Measurements from ENCODE around the gene RABGEF1.
"Not testable (repeated sequence)": the region's sequence is repeated elsewhere in the genome, so short reads cannot be mapped to it uniquely, and the experiment has no call there.

The RABGEF1 gene

GRCh38 chr7:66740302-66740979 is at the start of gene RABGEF1:
Gene RABGEF1, plus strand, starts transcription at chr7:66740733. Its CDS starts 31,167 bp downstream, at chr7:66771900.
- no peak for FAIRE-seq

- FAIRE-seq, result no peak
These were observed 47.2 kb upstream of the RABGEF1 start for GRCh38 chr7:66693331-66693730.

GRCh38 chr7:66694286-66694685 is 46.2 kb upstream of the RABGEF1 start:
- FAIRE-seq, result no peak

- not testable (repeated sequence) for FAIRE-seq
These were observed 45.1 kb upstream of the RABGEF1 start for GRCh38 chr7:66695417-66695816.

DNA sequence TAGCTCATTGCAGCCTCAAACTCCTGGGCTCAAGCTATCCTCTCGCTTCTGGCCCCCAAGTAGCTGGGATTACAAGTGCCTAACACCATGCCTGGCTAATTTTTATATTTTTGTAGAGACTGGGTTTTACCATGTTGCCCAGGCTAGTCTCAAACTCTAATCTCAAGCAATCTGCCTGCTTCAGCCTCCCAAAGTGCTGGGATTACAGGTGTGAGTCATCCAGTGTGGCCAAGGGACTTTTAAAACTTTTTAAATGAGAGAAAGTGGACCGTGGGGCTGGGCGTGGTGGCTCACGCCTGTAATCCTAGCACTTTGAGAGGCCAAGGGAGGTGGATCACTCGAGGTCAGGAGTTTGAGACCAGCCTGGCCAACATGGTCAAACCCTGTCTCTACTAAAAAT is 44.4 kb upstream of the RABGEF1 start:
- not testable (repeated sequence) for FAIRE-seq

DNA sequence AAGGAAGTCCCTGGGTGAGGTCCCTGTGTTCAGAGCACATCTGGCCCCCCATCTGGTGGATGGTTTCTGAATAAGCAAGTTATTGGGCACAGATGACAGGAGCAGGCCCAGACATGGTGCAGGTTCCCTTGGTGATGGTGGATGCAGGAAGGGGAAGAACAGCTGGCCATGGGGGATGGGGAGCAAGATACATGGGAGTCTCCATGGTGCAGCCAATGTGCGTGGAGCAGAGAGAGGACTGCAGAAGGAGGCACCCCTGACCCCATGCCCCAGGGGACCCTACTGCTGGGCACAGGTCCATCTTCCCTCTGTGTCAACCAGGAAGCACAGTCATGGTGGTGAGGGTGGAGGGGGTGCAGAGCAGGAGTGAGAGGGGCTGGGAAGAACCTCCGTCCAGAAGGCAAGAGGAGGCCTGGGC is 43.8 kb upstream of the RABGEF1 start:
- FAIRE-seq, result no peak

DNA sequence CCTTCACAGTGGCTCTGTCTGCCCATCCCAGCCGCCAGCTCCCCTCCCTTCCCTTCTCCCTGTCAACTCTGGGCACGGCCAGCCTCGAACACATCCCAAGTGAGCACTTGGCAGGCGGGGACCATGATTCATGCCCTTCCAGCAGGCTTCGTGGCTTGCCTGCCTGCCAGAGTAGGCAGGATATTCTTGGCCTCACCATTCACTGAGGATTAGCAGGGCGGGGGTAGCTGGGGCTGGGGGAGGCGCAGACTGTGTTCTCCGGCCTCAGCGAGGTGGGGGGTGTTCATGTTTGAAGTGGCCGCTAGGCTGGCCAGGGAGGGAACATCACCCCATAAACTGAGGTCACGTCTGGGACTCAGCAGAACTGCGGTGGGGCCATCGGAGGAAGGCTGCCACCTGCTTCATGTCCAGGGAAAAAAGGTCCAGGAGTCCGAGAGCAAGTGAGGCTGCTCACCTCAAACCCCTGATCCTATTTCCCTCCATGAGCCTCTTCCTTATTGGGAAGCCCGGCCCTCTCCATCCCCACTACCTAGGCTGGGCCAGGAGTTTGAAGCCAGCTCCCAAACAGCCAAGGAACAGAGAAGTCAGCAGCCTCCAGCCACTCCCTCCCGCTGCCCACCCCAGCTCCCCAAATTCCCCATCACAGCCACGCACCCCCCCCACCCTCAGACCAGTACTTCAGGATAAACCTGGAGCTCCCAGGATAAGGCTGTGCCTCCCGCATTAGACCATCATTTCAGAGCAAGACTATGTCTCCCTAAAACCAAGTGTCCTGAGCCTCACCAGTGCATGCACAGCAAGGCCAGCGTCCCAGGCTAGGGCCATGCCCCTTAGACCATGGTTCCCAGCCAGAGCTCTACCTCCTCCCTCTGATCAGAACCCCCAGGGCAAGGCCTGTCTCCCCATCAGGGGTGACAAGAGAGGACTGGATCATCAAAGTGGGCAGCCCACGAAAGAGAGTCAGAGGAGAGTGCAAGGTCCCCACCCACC is 42.8 kb upstream of the RABGEF1 start:
- no peak for FAIRE-seq

GRCh38 chr7:66698652-66699205 is 41.8 kb upstream of the RABGEF1 start:
- no peak for FAIRE-seq

- FAIRE-seq, result no peak
These were observed 40.5 kb upstream of the RABGEF1 start for GRCh38 chr7:66699998-66700397.

GRCh38 chr7:66700633-66701131 is 39.9 kb upstream of the RABGEF1 start:
- no peak for FAIRE-seq

DNA sequence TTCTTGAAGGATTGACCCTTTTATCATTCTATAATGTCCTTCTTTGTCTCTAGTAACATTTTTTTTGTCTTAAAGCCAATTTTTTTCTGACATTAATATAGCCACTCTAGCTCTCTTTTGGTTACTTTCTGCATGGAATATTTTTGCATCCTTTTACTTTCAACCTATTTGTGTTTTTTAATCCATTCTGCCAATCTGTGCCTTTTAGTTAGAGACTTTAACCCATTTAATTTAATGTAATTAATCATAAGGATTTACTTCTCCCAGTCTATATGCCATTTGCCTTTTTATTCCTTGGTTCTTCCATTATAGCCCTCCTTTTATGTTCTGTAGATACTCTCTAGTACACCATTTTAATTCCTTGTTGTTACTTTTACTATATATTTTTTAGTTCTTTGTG is 32.7 kb upstream of the RABGEF1 start:
- FAIRE-seq, result no peak

GRCh38 chr7:66710752-66711151 is 29.8 kb upstream of the RABGEF1 start:
- FAIRE-seq, result not testable (repeated sequence)

DNA sequence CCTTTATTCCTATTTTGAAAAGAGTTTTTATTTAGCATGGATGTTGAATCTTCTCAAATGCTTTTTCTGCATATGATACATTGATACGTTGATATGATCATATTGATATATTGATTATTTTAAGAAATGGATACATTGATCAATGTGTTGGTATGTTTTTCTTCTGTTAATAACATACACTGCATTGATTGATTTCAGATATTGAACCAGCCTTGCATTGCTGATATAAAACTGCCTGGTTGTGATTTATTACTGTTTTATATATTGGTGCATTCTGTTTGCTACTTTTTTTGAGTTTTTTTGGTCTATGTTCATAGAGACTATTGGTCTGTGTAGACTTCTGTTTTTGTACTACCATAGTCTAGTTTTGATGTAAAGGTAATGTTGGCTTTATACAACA is 26.8 kb upstream of the RABGEF1 start:
- FAIRE-seq, result no peak

DNA sequence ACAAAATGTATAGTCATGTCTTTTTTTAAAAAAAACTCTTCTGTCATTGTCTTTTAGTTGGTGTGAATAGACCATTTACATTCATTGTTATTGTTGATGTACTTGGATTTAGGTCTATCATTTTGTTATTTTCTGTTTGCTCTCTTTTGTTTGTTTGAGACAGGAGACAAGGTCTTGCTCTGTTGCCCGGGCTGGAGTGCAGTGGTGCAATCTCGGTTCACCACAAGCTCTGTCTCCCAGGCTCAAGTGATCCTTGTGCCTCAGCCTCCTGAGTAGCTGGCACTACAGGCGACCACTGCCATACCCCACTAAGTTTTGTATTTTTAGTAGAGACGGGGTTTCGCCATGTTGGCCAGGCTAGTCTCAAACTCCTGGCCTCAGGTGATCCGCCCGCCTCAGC is 23.9 kb upstream of the RABGEF1 start:
- not testable (repeated sequence) for FAIRE-seq

DNA sequence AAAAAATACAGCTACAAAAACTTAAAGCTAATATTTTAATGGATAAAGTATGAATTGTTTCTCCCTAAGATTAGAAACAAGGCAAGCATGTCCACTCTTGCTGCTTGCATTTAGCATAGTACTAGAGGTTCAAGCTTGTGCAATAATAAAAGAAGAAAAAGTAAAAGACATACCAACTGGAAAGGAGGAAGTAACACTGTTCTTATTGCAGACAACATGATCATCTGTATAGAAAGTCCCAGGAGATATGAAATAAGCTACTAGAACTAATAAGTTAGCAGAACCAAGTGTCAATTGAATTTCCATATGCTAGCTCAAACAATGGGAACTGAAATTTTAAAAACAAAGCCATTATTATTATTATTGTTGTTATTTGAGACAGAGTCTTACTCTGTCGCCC is 20.0 kb upstream of the RABGEF1 start:
- no peak for FAIRE-seq

- no peak for FAIRE-seq
These were observed 14.7 kb upstream of the RABGEF1 start for GRCh38 chr7:66725843-66726242.

GRCh38 chr7:66727058-66727457 is 13.5 kb upstream of the RABGEF1 start:
- no peak for FAIRE-seq

GRCh38 chr7:66728571-66728970 is 12.0 kb upstream of the RABGEF1 start:
- FAIRE-seq, result no peak

GRCh38 chr7:66729274-66729673 is 11.3 kb upstream of the RABGEF1 start:
- no peak for FAIRE-seq

- no peak for FAIRE-seq
These were observed 8.5 kb upstream of the RABGEF1 start for GRCh38 chr7:66731986-66732385.

DNA sequence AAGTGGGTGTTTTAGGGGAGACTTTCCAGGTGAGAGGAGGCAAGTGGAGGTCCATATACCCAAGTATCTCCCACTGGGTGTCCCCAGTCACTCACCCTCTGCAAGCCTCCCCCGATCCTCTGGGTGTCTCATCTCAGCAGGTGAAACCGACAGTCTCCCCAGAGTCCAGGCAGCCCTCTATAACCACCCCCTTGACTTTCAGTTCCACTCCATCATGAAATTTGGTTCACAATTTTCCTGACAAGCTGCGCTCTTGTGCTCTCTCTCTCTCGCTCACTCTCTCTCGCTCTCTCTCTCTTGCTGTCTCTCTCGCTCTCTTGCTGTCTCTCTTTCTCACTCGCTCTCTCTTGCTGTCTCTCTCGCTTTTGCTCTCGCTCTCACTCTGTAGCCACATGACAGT is 8.1 kb upstream of the RABGEF1 start:
- no peak for FAIRE-seq

DNA sequence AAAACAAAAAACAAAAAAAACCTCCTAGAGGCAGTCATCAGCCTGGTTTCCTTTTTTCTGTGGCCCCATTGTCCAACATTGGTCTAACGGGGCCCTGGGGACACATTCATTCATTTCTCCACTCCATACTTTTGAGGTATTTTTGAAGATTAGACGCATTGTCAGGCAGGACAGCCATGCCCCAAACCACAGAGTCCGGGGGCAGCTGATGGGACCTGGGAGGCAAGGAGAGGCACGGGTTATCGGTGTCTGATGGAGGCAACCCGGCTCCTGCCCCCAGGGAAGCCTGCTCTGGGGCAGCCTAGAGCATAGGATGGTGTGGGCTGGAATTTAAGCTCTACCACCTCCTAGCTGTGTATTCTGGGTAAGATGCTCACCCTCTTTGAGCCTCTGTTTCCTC is 6.5 kb upstream of the RABGEF1 start:
- FAIRE-seq, result no peak

- FAIRE-seq, result no peak
These were observed 5.4 kb upstream of the RABGEF1 start for GRCh38 chr7:66735154-66735553.

DNA sequence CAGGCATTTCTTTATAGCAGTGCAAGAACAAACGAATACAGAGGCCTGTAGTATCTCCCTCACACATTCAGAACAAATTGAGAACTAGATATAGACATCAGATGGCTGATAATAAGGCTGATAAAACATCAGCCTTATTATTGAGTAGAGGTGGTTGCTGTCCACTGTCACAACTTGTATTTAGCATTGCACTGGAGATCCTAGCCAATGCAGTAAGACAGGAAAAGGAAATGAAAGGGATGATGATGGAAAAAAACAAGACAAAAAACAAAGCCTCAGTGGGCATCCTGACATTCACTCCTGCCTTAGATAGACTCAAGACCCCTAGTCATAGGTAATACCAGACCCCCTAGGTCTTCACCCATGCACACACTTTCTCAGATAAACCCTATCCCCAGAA is 4.7 kb upstream of the RABGEF1 start:
- FAIRE-seq, result no peak

All from A204.1 (cell line).